ENCODE results near the gene ZNF385B.

DNA sequence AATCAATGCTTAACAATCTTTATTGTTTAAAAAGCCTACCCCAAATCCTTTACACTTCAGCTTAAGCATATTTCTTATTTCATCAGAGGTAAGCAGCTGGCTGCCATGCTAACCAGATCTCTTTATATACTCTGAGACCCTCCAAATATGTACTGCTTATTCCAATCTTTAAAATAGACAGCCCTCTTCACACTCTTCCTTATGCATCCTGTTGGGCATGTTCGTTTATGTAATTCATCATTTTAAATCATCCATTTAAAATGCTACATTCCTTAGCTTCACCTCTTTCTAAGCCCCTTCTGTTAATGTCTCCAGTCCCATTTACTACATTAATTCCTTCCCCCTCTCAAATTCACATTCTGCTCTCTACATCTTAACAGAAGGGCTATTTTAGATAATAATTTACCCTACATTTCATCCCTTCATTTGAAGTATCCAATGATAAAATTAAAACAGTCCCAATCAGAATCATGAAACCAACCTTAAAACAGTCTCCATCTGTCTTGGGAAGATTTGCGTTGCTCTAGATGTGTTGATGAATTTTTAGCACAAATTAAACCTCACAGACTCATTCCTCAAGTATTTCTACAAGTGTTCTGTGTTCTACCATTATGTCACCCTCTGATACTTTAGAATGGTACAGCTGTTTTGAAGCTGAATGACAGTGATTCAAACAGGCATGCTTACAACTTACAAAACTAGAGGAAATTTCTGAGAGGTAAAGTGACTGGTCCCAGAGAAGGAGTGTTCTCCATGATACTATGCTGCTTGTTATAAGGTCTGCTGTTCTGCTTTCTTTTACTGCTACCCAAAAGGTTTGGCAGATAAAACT lies 59.1 kb downstream of the ZNF385B start:
- no peak for TF ChIP-seq POLR2A (IDR thresholded peaks at IDR 0.05)
- TF ChIP-seq, protein P1, sequence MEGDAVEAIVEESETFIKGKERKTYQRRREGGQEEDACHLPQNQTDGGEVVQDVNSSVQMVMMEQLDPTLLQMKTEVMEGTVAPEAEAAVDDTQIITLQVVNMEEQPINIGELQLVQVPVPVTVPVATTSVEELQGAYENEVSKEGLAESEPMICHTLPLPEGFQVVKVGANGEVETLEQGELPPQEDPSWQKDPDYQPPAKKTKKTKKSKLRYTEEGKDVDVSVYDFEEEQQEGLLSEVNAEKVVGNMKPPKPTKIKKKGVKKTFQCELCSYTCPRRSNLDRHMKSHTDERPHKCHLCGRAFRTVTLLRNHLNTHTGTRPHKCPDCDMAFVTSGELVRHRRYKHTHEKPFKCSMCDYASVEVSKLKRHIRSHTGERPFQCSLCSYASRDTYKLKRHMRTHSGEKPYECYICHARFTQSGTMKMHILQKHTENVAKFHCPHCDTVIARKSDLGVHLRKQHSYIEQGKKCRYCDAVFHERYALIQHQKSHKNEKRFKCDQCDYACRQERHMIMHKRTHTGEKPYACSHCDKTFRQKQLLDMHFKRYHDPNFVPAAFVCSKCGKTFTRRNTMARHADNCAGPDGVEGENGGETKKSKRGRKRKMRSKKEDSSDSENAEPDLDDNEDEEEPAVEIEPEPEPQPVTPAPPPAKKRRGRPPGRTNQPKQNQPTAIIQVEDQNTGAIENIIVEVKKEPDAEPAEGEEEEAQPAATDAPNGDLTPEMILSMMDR (IDR thresholded peaks at IDR 0.05): no peak
